IPS-15b (cell line): Measurements from ENCODE around the gene CD4.

Experiments
- H3K27me3 ChIP-seq: one replicate; pipeline ENCODE4 v1.6.1; 2013; ENCODE audit warnings: low read length; ENCODE audit not compliant: control insufficient read depth, insufficient read depth
- H3K36me3 ChIP-seq: one replicate; pipeline ENCODE4 v1.6.1; 2013; ENCODE audit warnings: low read length; ENCODE audit not compliant: control insufficient read depth, insufficient read depth
- H3K4me1 ChIP-seq: one replicate; pipeline ENCODE4 v1.6.1; 2013; ENCODE audit warnings: mild to moderate bottlenecking, low read length; ENCODE audit not compliant: control insufficient read depth, insufficient read depth
- H3K4me3 ChIP-seq: one replicate; pipeline ENCODE4 v1.5.1; 2013; ENCODE audit warnings: low read depth, low read length
- H3K9ac ChIP-seq: one replicate; pipeline ENCODE4 v1.6.1; 2013; ENCODE audit warnings: low read depth, mild to moderate bottlenecking, low read length
- H3K9me3 ChIP-seq: one replicate; pipeline ENCODE4 v1.6.1; 2013; ENCODE audit warnings: mild to moderate bottlenecking, low read length; ENCODE audit not compliant: control insufficient read depth, insufficient read depth

CD4 gene

DNA sequence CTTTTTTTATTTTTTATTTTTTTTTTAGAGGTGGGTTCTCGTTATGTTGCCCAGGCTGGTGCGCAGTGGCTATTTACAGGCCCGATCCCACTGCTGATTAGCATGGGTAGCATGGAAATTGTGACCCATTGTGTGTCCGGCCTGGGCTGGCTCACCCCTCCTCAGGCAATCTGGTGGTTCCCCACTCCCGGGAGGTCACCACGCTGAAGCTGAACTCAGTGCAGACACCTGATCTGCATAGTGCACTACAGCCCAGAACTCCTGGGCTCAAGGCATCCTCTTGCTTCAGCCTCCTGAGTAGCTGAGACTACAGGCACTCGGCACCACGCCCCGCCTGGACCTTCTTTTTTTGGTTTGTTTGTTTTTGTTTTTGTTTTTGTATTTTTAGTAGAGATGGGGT, 5.5 kb upstream of the CD4 start:
- Histone ChIP-seq H3K27me3 (no peaks in the 10 kb centered on the region), H3K36me3 (no peaks in the 10 kb centered on the region), H3K9me3 (no peaks in the 10 kb centered on the region), H3K9ac (no peak overlapping the region), H3K4me3 (no peak overlapping the region), H3K4me1 (peaks cover 11% of the 10 kb centered on the region)

DNA sequence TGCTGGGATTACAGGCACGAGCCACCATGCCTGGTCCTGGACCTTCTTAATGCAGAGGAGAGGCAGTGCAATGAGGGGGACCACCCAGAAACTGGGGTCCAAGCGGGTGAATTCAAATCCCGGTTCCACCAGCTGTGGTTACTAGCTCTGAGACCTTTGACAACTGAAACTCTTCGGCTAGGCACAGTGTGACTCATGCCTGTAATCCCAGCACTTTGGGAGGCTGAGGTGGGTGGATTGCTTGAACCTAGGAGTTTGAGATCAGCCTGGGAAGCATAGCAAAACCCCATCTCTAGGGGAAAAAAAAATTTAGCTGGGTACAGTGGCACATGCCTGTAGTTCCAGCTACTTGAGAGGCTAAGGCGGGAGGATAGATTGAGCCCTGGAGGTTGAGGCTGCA, 5.0 kb upstream of the CD4 start:
- Histone ChIP-seq H3K27me3 (no peaks in the 10 kb centered on the region), H3K4me3 (no peak overlapping the region), H3K4me1 (peaks cover 13% of the 10 kb centered on the region), H3K9ac (no peak overlapping the region), H3K9me3 (no peaks in the 10 kb centered on the region), H3K36me3 (no peaks in the 10 kb centered on the region)

DNA sequence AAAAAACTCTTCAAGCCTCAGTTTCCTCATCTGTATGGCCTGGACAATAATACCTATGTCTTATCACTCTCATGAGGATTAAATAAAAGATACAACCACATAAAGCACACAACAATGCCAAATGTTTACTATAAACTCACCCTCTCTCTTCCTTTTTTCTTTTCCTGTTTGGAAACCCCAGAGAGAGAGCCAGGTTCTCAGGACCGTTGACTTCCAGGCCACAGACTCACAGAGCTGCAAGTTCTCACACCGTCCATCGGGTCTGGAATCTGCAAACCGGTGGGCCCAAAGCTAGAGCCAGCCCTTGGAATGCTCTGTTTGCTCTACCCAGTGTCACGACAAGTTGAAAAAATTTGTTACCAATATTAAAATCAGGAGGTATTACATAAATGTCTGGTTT, 4.6 kb upstream of the CD4 start:
- Histone ChIP-seq H3K9me3 (no peaks in the 10 kb centered on the region), H3K4me1 (peaks cover 18% of the 10 kb centered on the region), H3K27me3 (no peaks in the 10 kb centered on the region), H3K4me3 (no peak overlapping the region), H3K36me3 (no peaks in the 10 kb centered on the region), H3K9ac (no peak overlapping the region)

DNA sequence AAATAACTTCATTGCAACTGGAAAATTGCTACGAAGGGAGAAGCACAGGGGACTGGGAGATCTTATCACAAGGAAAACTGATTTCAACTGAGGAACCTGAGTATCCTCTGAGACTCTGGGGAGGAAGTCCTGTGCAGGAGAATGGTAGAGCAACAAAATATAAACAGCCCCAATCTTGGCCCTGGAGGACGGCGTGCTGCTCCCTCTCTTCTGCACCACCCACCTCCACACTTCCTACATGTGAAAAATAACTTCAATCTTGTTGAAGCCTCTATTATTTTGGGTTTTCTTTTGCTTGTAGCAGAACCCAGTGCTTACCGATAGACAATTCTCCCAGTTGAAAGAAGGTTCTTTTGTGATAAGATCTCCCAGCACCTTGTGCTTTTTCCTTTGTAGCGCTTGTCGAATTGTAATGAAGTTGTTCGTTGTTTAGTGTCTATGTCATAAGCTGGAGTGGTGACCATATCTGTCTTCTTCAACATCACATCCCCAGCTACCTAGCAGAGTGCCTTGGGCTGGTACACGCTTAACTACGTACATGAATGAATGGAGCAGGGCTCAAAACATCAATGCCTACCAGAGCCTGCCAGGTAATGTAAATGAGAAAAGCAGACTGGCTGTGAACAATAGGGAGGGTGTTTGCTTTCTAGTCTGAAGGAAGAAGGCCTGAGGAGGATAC, 2.8 kb upstream of the CD4 start:
- Histone ChIP-seq H3K9ac (no peak overlapping the region), H3K36me3 (no peaks in the 10 kb centered on the region), H3K9me3 (no peaks in the 10 kb centered on the region), H3K4me1 (peaks cover 16% of the 10 kb centered on the region), H3K4me3 (no peak overlapping the region), H3K27me3 (no peaks in the 10 kb centered on the region)

DNA sequence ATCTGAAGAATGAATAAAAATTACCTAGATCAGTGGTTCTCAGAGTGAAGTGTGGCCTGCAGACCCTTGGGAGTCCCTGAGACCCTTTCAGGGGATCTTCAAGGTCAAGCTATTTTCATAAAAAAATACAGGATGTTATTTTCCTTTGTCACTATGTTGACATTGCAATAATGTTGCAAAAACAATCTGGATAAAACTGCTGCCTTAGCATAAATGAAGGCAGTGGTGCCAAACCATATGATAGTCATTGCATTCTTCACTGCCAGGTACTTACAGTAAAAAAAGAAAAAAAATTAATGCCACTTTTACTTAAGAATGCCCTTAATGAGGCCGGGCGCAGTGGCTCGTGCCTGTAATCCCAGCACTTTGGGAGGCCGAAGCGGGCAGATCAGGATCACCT, 2.0 kb upstream of the CD4 start:
- Histone ChIP-seq H3K4me1 (peaks cover 16% of the 10 kb centered on the region), H3K9ac (no peak overlapping the region), H3K27me3 (no peaks in the 10 kb centered on the region), H3K9me3 (no peaks in the 10 kb centered on the region), H3K4me3 (no peak overlapping the region), H3K36me3 (no peaks in the 10 kb centered on the region)

DNA sequence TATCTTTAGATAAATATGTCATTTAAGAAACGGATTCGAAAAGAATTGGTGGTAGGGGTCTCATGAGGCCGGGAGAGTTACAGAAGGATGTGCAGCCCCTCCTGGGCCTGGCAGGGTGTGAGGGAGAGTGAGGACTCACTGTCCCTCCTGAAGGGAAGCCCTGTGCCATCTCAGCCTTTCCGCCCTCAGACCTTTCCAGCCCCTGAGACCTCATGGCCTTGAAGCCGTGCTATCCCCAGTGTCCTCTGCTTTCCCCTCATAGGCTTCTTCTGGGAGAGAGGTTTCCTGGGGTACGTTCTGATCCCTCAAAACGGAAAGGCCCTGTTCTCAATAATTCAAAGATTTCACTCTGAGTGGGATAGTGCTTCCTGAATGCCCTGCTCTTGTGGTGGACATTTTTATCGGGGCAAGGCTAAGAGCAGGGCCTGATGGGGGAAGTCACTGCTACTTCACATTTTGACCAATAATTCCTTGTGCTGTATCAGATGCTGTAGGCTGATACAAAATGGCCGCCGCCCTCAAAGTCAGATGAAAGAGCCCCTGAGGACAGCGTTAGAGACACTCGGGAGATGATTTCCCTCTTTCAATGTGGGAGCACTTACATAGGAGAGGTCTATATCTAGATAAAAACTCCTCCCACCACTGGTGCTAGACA, 1.3 kb downstream of the CD4 start:
- no peak overlapping the region for H3K4me3 ChIP-seq
- H3K27me3 ChIP-seq: peaks cover 2% of the 10 kb centered on the region
- no peaks in the 10 kb centered on the region for H3K36me3 ChIP-seq
- H3K9ac ChIP-seq: no peak overlapping the region
- peaks cover 16% of the 10 kb centered on the region for H3K4me1 ChIP-seq
- H3K9me3 ChIP-seq: no peaks in the 10 kb centered on the region

DNA sequence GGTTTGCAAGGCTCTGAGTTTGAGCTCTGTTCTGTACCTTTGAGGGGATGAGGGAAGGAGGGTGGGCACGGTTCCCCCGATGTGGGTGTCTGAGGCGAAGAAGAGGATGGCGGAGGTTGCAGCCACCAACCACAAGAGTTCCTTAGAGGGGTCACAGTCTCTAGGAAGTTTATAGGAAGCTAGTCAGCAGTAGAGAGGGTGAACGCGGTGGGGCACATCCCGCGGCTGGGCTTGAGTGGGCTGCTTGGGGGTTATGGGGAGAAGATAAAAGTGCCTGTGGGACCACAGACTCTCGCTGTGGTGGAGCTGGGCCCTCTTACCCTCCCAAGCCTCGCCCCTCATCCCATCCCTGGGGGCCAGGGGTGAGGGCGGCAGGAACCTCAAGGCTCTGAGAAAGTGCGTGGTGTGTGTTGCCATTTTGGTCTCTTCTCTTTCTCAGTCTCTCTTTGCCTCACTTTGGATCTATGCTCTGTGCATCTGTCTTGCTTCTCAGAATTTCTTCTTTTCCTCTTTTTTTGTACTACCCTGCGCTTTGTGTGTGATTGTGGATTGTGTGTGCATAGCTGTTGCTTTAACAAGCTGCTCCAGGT, 2.7 kb downstream of the CD4 start:
- Histone ChIP-seq H3K9me3 (no peaks in the 10 kb centered on the region), H3K36me3 (no peaks in the 10 kb centered on the region), H3K27me3 (peaks cover 2% of the 10 kb centered on the region), H3K9ac (no peak overlapping the region), H3K4me1 (peaks cover 11% of the 10 kb centered on the region), H3K4me3 (no peak overlapping the region)

DNA sequence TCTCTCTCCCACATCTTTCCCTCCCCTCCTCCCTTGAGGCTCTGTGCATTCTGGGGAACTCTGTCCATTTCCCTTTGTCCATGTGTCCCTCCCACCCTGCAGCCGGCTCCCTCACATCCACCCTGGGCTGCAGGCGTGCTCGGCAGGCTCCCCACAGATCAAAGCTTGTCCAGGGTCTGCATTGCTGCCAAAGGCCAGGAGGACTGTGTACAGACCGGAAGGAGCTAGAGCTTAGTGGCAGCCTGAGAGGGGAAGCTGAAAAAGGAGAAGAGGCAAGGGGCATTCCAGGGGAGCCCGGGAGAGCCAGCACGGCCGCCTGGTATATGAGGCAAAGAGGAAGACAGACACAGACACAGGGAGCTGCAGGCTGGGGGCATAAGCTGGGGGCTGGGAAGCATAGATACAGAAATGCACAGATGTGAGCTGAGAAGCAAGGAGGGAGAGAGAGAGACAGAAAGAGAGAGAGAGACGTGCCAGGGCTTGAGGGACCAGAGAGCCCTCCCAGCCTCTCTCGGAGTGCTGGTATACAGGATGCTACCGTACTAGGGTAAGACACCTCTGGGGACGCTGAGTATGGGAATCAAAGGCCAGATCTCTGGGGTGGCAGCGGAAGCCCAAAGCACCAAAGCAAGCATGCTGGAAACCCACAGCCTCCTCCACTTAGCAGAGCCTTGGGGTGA, 3.3 kb downstream of the CD4 start:
- Histone ChIP-seq H3K4me3 (no peak overlapping the region), H3K27me3 (peaks cover 2% of the 10 kb centered on the region), H3K9ac (no peak overlapping the region), H3K36me3 (no peaks in the 10 kb centered on the region), H3K9me3 (no peaks in the 10 kb centered on the region), H3K4me1 (peaks cover 7% of the 10 kb centered on the region)

DNA sequence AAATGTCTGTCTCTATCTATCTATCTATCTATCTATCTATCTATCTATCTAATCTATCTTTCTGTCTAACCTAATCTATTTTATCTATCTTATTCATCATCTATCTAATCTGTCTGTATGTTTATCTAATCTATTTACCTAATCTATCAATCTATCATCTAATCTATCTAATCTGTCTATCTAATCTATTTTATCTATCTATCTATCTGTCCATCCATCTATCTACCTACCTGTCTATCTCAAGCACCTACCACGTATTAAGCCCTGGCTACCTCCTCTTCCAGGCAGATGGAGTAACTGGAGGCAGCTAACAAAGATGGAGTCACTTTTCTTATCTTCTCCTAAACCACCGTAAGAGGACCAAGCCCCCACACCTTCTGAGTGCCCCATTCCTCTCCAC, 5.8 kb downstream of the CD4 start:
- H3K9me3 ChIP-seq: no peaks in the 10 kb centered on the region
- no peak overlapping the region for H3K9ac ChIP-seq
- peaks cover 2% of the 10 kb centered on the region for H3K27me3 ChIP-seq
- no peaks in the 10 kb centered on the region for H3K4me1 ChIP-seq
- no peaks in the 10 kb centered on the region for H3K36me3 ChIP-seq
- no peak overlapping the region for H3K4me3 ChIP-seq

DNA sequence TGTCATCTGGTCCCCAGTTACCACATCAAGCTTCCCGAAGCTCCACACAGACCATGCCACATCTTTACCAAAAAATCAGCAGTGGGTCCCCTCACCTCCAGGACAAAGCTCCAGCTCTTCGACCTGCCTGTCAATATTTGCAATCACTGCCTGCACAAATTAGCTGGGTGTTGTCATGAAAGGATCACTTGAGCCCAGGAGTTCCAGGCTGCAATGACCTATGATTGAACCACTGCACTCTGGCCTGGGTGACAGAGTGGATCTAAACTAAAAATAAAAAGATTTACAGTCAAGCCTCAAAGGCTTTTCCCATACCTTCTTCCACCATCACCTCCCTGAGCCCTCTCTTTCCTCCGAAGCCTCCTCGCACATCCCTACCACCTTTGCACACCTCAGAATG, 7.2 kb downstream of the CD4 start:
- Histone ChIP-seq H3K4me3 (no peak overlapping the region), H3K9ac (no peak overlapping the region), H3K4me1 (no peaks in the 10 kb centered on the region), H3K27me3 (peaks cover 2% of the 10 kb centered on the region), H3K9me3 (no peaks in the 10 kb centered on the region), H3K36me3 (no peaks in the 10 kb centered on the region)

DNA sequence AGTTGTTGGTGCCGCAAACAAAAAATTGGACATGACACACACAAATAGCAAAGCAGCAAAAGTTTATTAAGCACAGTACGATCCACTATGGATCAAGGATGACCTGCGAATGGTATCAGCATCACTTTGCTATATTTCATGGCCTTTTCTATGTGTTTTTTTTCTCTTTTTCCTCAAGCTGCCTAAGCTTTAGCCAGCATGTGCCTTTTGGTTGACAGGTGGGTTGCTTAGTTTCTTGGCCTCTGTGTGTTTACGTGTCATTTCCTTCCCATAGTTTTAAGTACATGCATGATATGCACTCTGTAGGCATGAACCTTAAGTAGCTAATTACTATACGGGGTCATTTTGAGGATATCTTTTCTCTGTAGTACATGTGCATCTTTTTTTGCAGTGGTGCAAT, 9.8 kb downstream of the CD4 start:
- Histone ChIP-seq H3K27me3 (no peaks in the 10 kb centered on the region), H3K9me3 (no peaks in the 10 kb centered on the region), H3K4me1 (no peaks in the 10 kb centered on the region), H3K36me3 (no peaks in the 10 kb centered on the region), H3K9ac (no peak overlapping the region), H3K4me3 (no peak overlapping the region)

DNA sequence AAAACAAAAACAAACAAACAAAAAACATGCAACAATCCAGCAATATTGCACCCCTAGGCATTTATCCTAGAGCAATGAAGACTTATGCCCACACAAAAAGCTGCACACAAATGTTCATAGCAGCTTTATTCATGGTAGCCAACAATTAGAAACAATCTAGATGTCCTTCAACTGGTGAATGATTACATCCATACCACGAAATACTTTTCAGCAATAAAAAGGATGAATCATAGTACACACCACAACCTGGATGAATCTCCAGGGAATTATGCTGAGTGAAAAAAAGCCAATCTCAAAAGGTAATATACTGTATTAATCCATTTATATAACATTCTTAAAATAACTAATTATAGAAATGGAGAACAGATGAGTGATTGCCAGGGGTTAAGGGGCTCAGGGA, 17.8 kb downstream of the CD4 start:
- Histone ChIP-seq H3K27me3 (no peaks in the 10 kb centered on the region), H3K36me3 (no peaks in the 10 kb centered on the region), H3K4me3 (no peak overlapping the region), H3K9me3 (no peaks in the 10 kb centered on the region), H3K4me1 (peaks cover 11% of the 10 kb centered on the region), H3K9ac (no peak overlapping the region)
